HG03520 (cell line): Measurements from ENCODE around the gene SPDYE2.
"Not testable (repeated sequence)": the region's sequence is repeated elsewhere in the genome, so short reads cannot be mapped to it uniquely, and the experiment has no call there.

ENCODE experiments used
- ATAC-seq: cut with Tn5 transposase; IDR thresholded peaks from one replicate; pipeline ENCODE4 v1.9.1; 2021; ENCODE audit warnings: mild to moderate bottlenecking, moderate library complexity; ENCODE audit not compliant: unreplicated experiment

SPDYE2 gene

DNA sequence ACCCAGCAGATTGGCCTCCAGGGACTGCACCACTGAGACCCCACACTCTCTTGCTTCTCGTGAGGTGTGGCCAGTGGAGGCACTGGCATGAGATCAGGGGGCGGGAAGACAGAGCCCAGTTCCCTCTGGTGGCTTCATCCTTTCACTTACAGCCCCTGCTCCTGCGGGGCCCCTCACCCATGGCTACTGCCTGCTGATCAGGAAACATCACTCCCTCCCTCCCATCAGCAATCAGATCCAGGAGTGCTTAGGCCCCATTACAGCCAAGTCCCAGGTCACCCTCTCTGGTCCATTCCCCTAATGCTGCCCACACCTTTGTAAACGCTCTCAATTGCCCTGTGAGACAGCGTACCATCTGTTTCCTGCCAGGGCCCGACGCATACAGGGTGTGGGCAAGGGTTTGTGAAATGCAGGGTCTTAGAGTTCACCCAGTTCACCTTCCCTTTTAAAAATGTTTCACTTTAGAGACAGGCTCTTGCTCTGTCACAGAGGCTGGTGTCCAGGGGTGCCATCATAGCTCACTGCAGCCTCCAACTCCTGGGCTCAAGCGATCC lies 15.9 kb upstream of the SPDYE2 start:
- not testable (repeated sequence) for ATAC-seq

DNA sequence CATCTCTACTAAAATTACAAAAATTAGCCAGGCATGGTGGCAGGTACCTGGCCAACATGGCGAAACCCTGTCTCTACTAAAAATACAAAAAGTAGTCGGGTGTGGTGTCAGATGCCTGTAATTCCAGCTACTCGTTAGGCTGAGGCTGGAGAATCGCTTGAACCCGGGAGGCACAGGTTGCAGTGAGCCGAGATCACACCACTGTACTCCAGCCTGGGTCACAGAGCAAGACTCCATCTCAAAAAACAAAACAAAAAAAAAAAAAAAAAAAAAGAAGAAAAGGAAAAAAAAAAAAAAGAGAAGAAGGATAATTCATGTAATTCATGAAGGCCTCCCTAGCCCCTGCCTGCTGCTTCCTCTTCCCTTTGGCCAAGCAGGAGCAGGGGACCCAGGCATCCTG lies 10.4 kb upstream of the SPDYE2 start:
- not testable (repeated sequence) for ATAC-seq

DNA sequence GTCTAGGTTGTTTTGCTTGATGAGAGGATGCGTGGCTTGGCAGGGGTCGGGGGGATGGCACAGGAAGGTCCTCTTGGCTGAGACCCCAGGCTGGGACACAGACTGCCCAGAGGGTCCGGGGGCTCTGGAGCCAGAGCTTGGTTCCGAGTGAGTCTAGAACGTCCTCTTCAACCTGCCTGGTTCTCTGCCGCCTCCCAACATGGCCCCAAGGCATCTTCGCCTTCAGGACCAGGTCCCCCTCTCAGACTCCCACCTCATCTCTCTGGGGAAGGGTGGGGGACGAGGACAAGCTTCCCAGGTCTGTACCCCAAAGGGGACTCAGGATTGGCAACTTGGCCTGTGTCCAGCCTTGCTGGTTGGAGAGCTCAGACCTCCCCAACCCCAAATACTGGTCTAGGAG lies 8.9 kb upstream of the SPDYE2 start:
- not testable (repeated sequence) for ATAC-seq

DNA sequence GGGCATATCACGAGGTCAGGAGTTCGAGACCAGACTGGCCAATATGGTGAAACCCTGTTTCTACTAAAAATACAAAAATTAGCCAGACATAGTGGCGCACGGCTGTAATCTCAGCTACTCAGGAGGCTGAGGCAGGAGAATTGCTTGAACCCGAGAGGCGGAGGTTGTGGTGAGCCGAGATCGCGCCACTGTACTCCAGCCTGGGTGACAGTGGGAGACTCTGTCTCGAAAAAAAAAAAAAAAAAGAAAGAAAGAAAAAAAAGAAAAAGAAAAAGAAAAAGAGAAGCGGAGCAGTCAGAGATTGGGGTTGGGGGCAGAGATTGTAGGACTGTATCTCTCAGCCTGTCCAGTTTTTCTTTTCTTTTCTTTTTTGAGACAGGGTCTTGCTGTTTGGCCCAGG lies 8.3 kb upstream of the SPDYE2 start:
- ATAC-seq = not testable (repeated sequence)

DNA sequence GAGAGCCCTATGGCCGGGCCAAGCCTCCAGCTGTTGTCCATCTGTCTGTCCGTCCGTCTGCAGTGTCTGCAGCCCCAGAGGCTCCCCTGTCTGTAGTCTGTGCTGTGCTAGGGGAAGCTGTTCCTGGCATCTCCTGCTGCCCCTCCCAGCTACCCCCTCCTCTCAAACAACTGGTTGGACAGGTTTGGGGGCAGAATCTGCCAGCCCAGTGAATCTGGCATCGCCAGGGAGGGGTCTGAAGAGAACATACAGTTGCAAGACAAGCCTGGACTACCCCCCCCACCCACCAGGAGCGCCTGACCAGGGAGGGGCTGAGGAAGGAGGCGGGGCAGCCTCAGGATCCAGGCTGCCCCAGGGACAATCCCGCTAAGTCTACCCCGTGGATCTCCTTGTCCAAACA lies 7.4 kb upstream of the SPDYE2 start, which contains the start of gene UPK3BL2:
Gene UPK3BL2 (minus strand): TSS at position 101 of the 400 bp plus-strand sequence. CDS start 60 bp downstream, at position 41.
- ATAC-seq = not testable (repeated sequence)

DNA sequence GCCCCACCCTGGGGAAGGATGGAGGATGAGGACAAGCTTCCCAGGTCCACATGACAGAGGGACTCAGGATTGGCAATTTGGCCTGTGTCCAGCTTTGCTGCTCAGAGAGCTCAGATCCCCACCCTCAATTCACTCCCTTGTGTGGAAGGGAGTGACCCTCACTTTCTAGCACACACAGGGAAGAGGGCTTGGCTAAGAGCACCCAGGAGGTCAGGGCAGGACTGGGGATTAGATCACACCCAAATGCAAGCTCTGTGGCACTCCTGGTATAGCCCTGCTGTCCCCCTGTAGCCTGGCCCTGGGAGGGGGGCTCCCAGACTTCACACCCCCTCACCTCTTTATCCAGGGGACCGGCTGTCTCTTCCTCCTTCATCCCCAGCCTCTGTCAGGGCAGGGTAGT lies 6.7 kb upstream of the SPDYE2 start:
- not testable (repeated sequence) for ATAC-seq

DNA sequence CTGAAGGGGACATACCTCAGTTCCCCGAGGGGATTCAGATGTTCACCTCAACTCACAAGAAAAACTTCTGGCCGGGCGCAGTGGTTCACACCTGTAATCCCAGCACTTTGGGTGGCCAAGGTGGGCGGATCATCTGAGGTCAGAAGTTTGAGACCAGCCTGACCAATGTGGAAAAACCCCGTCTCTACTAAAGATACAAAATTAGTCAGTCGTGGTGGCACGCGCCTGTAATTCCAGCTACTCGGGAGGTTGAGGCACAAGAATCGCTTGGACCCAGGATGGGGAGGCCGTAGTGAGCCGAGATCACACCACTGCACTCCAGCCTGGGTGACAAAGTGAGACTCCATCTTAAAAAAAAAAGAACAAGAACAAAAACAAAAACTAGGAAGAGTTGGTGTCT lies 5.7 kb upstream of the SPDYE2 start:
- ATAC-seq = not testable (repeated sequence)

DNA sequence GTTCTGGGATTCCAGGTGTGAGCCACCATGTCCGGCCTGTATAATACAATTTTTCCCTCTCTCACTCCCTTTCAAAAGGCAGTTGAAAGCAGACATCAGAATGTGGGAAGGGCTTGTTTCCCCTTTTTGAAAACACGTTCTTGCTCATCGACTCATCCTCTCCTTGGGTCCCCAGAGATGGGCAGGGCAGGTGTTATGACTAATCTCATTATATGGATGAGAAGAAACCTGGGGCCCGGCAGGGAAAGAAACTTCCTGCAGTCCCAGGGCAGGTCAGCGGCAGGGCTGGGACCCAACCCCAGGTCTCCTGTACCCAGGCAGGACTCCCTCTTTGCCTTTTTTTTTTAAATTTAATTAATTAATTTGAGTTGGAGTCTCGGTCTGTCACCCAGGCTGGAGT lies 4.7 kb upstream of the SPDYE2 start:
- ATAC-seq = peak; percentile 70

DNA sequence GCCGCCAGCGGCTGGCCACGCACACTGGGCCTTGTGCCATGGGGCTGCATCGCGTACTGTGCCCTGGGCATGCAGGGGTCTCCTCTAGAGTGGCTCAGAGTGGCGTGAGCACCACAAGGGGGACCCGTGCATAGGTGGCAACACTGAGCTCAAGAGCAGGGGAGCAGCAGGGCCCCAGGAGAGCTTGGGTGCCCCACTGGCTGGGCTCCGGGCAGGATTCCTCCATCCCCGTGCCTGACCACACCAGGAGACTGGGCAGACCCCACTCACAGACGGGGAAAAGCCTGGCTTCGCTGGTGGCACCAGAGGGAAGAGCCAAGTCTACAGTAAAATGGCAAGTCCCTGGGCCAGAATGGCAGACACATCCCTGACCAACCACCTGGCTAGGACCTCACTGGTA lies 17.6 kb downstream of the SPDYE2 start:
- ATAC-seq = not testable (repeated sequence)

DNA sequence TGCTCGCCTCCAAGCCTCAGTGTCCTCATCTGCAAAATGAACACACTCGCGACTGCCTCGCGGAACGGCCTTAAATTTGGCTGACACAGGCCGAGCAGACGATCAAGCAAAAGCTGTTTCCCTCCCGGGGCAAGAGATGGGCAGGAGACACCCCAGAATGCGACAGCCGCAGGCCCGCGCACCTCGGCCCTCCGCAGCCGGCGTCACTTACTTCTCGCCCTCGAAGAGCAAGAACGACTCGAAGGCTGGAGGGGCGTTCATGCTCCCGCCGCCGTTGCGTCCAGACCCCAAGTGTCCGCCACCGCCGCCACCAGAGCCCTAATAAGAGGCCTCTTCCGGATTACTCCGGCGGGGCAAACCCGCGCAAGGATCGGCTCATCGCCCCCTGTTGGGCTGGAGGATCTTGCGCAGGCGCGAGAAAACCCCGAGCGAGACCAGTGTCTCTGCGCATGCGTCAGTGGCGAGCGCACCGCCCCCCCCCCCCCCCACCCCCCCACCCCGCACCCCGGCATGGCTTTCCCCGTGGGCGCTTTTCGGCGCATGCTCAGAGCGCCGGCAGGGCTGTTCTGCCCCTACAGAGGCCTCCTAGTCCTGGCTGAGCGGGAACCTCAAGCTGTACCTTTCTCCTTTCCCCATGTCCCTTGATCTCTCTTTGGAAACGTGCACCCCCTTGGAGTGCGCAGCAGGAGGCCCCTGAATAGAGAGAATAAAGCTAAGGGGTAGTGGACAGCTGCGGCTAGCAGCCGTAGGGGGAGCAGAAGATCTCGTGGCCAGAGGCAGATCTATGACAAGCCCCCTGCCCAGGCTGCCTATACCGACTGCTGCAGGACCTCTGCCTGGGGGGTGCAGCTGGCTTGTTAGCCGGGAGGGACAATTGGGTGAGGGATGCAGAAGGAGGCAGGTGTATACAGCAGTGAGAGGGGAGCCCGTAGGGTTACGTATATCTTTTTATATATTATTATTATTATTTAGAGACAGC lies 21.5 kb downstream of the SPDYE2 start, which contains the start of gene POLR2J3:
Gene POLR2J3 (minus strand): TSS at position 323 of the 979 bp plus-strand sequence. CDS start 62 bp downstream, at position 261.
- ATAC-seq = peak; percentile 92

DNA sequence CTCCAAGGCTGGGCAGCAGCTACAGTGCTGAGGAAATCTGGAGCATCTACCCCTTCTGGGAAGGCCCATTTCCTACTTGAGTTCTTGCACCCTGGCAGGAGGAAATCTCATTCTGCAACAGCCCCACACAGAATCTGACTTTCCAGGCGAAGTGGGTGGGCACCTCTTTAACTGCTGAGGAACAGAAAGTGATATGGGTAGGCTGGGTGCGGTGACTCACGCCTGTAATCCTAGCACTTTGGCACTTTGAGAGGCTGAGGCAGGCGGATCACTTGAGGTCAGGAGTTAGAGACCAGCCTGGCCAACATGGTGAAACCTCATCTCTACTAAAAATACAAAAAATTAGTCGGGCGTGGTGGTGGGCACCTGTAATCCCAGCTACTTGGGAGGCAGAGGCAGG lies 23.6 kb downstream of the SPDYE2 start:
- not testable (repeated sequence) for ATAC-seq

DNA sequence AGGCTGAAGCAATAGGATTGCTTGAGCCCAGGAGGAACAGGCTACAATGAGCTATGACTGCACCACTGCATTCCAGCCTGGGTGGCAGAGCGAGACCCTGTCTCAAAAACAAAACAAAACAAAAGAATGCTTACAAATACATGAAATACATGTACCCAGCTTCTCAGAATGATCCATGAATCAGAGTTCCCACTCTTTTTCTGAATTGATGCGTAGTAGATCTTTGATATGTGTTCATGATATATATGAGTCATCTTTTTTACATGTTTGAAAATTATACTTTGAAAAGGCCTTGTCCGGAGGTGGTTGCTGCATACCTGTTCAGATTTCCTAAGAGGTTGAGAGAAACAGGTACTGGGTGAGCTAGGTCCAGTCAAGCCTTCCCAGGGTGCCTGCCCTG lies 25.3 kb downstream of the SPDYE2 start:
- not testable (repeated sequence) for ATAC-seq

DNA sequence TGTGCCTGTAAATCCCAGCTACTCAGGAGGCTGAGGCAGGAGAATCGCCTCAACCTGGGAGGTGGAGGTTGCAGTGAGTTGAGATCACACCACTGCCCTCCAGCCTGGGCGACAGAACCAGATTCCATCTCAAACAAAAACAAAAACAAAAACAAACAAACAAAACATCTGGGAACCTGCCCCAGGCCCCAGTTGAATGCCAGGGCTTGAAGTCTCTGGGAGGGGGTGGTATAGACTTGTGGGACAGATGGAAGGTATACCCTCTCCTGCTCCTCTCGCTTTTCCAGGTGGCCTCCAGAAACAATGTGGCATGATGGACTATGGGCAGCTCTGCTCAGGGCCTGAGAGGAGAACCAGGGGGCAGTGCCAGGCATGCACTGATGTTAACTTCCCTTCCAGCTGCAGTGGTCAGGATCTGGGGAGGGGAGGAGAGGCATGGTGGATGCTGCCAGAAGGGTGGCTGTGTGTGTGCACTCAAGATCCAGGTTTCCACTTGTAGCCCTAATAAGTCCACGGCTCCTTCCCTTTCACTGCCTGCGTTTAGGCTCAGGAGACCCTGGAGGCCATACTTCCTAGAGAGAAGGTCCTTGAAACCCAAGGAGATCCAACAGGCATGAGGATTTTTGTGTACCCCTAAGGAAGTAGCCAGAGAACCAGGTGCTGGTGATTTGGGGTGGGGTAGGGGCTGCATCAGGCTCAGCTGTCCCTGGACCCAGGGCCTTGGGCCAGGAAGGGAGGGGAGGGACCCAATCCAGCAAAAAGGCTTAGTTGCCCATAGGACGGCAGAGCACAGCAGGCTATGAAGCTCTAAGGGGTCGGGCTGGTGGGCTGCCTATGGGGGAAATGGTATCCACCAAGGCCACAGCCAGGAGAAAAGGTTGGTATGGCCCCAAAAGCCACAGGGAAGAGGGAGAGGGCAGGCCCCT lies 26.6 kb downstream of the SPDYE2 start:
- not testable (repeated sequence) for ATAC-seq

DNA sequence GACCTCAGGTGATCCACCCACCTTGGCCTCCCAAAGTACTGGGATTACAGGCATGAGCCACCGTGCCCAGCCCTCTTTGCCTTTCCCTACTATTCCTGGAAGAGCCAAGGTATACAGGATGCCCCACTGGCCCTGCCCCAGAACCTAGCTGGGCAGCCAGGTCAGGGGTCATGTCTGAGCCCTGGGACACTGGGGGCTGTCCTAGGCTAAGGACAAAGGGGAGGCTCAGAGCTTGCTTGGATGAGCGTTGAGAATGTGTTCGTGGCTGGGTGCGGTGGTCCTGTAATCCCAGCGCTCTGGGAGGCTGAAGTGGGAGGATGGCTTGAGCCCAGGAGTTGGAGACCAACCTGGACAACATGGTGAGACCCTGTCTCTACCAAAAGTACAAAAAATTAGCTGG lies 27.5 kb downstream of the SPDYE2 start:
- ATAC-seq = not testable (repeated sequence)

DNA sequence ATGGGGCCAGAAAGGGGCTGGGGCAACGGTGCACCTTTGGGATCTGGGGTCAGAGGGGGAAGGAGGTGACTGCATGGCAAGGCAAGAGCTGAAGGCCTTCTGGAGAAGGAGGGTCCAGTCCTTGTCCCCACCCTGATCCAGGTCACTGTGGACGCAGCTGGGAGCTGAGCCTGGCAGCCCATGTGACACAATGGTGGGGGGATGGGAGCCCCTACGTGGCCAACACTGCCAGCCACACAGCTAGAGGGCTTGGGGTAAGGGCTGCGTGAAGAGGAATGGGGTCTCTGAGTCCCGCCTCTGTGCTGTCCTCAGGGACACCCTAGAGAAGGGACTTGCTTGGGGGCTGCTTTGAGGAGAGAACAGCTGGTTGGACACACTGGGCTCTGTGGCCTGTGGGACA lies 30.7 kb downstream of the SPDYE2 start:
- not testable (repeated sequence) for ATAC-seq

DNA sequence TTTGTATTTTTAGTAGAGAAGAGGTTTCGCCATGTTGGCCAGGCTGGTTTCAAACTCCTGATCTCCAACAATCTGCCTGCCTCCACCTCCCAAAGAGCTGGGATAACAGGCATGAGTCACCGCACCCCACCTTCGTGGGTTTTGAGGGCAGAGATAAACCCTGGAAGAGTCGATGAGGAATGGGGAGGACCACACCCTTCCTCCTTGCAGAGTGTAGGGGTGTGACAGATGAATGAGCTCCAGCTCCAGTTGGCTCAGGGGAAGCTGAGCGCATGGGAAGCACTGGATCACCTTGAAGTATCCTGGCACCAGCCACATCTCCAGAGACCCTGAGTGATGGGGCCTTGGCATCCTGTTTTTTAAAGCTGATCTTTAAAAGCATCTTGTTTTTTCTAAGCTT lies 32.5 kb downstream of the SPDYE2 start:
- not testable (repeated sequence) for ATAC-seq

DNA sequence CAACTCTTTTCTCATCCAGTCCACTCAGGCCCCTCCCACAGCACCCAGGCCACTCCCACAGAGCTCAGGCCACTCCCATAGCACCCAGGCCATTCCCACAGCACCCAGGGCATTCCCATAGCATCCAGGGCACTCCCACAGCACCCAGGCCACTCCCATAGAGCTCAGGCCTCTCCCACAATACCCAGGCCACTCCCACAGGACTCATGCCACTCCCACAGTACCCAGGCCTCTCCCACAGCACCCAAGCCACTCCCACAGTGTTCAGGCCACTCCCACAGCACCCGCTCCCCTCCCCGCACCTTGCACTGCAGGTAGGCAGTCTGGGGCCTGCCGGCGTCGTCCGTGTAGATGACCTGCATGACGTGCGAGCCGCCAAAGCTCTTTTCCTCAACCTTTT lies 38.8 kb downstream of the SPDYE2 start:
- ATAC-seq = peak; percentile 44

DNA sequence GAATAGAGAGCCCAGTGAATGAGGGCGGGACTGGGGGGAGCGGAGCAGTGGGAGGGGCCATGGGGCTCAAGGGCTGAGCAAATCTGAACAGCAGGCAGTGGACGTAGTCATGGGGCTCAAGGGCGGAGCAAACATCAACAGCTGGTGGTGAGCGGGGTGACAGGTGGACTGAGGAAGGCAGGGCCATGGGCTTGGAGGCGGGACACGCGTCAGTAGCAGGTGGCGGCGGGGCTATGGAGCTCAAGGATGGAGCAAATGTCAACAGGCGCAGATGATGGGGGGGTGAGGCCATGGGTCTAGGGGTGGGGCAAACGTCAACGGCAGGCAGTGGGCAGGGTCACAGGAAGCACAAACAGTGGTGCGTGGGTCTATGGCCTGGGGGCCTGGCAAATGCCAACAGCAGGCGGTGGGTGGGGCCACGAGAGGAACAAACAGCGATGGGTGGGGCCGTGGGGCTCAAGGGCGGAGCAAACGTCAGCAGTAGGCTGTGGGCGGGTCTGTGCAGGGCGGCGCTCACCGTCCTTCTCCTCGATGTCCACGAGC lies 41.5 kb downstream of the SPDYE2 start:
- not testable (repeated sequence) for ATAC-seq

DNA sequence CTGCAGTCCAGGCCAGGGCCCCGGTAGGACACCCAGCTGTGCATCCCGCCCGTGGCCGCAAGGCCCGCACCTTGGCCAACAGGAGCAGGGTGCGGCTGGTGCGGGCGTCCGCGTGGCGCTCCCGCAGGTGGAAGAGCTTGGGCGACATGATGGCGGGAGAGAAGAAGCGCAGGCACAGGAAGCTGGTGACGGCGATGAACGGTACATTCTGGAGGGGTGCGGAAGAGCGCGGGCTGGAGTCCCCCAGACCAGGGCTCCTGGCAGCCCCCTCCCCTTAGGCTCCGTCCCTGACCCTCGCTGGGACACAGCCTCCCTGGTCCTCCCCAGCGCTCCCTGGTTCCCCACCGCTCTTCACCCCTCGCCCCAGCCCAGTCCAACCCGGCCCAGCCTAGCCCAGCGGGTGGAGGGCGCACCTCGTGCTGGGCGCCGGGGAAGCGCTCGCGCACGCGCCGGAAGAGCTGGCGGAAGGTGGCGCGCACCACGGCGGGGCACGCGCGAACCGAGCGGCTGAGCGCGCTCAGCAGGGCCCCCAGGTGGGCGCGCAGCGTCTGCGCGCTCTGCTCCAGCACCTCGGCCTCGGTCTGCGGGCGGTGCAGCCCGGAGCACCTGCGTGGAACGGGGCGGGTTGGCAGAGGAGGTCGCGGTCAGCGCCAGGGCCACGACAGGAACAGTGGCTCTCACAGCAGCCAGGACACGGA lies 42.8 kb downstream of the SPDYE2 start:
- ATAC-seq = peak; percentile 72

DNA sequence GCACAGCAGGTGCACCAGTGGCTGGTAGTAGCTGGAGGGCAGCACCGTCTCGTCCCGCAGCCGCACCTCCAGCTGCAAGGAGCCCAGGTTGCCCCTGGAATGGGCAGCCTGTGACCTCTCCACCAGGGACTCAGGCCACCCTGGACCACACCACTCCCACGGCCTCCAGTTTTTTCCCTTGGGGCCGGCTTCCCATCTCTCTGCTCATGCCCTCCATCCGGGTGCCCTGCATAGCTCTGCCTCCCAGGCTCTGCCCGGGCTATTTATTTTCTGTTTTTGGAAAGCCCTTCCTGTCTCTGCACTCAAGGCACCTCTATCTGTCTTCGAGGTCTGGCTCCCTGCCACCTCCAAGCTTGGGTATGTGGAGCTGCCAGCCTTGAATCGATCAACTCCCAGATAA lies 45.0 kb downstream of the SPDYE2 start:
- not testable (repeated sequence) for ATAC-seq
